GM20000 (cell line): Measurements from ENCODE around the gene PXMP4.

ENCODE experiments used
- DNase-seq: peaks from one replicate; pipeline ENCODE4 v3.0.0; 2012; ENCODE audit warnings: low spot score
- TF ChIP-seq, protein P1 (sequence below): IDR thresholded peaks from 2 replicates; pipeline ENCODE4 v1.5.1; 2012; ENCODE audit warnings: mild to moderate bottlenecking, control low read depth; ENCODE audit errors: extremely low read depth, missing control alignments

PXMP4 gene

DNA sequence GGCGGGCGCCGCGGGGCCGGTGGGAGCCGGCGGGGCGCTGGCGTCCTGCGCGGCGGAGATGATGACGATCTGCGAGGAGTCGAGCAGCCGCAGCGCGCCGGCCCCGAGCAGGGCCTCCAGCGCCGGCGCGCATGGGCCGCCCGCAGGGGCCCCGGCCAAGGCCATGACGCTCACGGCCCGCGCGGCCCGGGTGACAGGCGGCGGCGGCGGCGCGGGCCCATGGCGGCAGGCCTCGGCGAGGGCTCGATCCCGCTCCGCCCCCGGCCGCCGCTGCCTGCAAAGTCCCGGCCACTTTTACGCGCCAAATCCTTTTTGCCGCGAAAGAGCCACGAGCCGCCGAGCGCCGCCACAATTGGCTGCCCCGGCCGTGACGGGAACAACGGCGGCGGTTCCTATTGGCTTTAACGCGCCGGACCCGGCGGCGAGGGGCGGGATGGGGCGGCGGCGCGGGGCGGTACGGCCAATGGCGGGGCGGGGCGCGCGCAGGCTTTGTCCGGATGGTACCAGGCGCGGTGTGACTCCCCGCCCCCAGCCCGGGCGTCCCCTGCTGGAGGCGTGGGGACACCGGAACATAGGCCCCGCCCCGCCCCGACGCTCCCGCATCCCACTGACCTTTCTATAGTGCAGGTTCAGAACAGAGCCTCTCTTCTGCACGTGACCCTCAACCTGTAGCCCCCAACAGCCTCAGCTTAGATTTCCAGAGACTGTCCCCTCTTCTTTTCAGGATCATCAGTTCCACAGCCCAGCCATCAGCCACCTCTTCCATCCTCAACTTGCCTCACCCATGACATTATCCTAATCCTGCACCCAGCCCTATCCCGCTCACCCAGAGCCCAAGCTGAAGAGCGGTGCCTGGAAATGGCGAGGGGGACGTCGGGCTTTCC, 33.8 kb downstream of the PXMP4 start, which contains the start of gene E2F1:
TSS of gene E2F1 (minus strand) at position 286 of the 884 bp plus-strand sequence. CDS start at position 165, 121 bp downstream.
- TF ChIP-seq, protein P1, sequence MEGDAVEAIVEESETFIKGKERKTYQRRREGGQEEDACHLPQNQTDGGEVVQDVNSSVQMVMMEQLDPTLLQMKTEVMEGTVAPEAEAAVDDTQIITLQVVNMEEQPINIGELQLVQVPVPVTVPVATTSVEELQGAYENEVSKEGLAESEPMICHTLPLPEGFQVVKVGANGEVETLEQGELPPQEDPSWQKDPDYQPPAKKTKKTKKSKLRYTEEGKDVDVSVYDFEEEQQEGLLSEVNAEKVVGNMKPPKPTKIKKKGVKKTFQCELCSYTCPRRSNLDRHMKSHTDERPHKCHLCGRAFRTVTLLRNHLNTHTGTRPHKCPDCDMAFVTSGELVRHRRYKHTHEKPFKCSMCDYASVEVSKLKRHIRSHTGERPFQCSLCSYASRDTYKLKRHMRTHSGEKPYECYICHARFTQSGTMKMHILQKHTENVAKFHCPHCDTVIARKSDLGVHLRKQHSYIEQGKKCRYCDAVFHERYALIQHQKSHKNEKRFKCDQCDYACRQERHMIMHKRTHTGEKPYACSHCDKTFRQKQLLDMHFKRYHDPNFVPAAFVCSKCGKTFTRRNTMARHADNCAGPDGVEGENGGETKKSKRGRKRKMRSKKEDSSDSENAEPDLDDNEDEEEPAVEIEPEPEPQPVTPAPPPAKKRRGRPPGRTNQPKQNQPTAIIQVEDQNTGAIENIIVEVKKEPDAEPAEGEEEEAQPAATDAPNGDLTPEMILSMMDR = no peak
- peak; percentile 99 for DNase-seq

DNA sequence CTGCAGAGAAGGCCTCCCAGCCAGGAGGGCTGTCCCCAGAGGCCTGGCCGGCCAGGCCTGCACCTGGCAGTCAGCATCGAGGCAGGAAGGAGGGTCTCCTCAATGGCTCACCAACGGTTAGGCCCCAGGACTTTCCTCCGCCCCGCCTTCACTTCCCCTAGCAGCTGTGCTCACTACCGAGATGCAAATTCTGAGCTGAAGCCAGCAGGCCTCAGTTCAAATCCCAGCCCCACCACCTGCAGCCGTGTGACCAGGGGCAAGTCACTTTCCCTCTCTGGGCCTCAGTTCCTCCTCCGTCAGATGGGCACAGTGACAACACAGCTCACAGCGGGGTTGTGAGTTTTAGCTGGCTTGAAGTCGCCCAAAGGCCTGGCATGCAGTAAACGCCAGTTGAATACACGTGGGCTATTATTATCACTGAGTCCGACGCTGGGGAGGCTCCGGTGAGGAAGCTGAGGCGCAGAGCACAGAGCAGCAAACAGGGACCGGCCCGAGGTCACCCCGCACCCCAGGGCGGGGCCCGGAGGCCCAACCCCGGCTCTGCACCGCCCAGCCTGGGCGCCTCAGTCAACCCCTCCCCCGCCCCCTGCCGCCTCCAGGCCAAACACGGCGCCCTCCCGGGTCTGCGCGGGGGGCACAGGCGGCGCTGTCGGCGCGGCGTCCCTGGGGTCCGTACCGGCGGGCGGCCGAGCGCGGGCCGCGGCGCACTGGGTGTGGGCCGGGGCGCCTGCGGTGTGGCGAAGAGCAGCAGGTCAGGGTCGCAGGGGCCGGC, 34.6 kb downstream of the PXMP4 start:
- DNase-seq = peak; percentile 86
- TF ChIP-seq, protein P1 = no peak

DNA sequence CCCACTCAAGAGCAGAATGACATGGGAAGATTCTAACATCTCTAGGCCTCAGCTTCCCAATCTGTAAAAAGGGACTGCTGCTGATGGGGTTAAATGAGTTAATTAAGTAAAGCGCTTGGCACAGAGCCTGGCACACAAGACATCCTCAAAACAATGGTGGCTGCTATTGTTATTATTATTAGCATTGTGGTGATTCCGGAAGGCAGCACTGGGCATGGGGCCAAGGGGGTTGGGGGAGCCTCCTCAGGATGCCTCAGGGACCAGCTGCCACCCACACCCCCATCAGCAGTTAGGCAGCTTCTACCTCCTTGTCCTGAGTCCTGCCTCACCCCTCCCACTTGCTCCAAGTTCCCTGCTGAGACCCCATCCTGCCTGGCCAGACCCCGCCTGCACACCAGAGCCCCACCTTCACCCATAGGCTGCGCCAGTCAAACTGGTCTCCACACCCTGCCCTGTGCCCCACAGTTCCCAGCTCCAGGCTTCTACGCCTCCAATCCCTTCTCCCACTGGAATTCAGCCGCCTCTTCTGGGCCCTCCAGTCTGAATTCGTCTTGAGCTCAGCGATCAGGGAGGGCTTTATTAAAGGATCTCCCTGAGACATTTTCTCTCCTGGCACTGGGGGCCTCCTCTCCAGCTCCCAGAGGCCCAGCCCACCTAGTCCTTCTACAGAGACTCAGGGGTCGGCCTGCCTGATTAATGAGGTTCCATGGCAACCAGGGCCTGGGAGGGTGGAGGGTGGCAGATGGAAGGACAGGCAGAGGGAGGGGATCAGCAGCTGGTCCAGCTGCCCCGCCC, 35.4 kb downstream of the PXMP4 start:
- DNase-seq = no peak
- TF ChIP-seq, protein P1 = no peak

DNA sequence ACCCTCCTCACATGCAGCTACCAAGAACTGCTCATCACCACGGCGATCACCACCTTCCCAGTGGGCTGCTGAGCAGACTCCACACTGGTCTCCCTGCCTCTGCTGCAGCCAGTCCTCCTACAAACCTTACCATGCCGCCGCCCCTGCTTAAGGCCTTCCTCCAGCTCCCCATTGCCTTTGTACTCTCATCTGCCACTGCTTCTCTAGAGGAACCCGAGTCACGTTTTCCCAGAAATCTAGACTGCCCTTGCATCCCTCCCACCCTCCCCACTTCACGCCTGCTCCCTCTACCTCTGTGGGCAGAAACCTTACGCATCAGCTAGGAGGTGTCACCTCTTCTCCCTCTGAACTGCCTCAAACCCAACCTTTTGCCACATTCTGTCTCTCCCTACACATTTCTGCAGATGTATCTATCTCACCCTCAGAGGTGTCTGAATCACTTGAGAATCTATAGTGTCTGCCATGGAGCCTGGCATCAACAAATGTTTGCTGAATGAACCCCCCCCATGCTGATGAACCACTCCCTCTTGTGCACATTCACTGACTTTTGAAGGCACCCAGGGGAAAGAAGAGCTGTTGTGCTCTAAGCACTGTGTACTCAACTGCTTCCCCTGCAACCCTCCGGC, 38.3 kb downstream of the PXMP4 start:
- TF ChIP-seq, protein P1 = no peak
- no peak for DNase-seq

DNA sequence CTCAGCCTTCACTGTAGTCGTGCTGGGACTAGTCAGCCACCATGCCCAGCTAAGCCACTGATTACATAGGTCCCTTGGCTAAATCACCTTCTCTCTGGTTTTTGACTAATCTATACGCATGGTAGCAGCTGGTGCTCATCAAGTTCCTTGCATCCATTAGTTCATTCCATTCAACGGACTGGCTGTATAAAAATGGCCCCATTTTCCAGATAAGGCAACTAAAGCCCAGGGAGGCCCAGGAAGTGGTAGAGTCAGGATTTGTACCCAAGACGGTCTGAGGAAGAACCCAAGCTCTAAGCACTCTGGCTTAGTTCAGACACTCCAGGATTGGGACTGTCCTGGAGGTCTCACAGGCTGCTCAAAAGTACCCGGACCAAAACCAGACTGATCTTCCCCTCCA, 38.8 kb downstream of the PXMP4 start:
- DNase-seq = no peak
- TF ChIP-seq, protein P1 = no peak

DNA sequence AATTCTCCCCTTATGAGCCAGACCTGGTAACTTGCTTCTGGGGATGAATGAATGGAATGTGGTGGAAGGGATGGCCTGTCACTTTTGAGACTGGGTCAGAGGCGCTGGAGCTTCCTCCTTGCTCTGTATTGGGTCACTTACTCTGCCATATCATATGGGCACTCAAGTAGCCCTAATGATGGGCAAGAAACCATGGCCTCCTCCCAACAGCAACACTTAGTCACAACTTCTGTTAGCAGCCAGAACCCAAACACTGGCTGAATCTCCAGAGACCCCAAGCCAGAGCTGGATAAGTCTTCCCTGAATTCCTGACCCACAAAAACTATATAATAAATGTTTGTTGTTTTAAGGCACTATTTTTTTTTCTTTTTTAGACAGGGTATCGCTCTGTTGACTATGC, 39.4 kb downstream of the PXMP4 start:
- no peak for DNase-seq
- TF ChIP-seq, protein P1 = no peak
